Activated T-helper 1 cell treated with anti-CD3 and anti-CD28 coated beads, Interleukin-12 subunit alpha, Interleukin-12 subunit beta, Interleukin-2, Interleukin-4 antibody, amounts not matched to agents 30 ng/mL and 10 ng/mL and 1 ng/mL, durations not matched to agents 14 hours and 24 hours and 36 hours (primary cell): ENCODE results near the gene WDR82. TPM values are rescaled to one million over a fixed set of nuclear protein-coding genes. Genes with fewer than 3 reads are reported as not detected.
A peak's percentile ranks its signal among the peaks of the same experiment; 100 is the strongest.

Experiments used
- DNase-seq: peaks from one replicate; pipeline ENCODE4 v3.0.0; 2021; ENCODE audit warnings: low spot score
- H3K27ac Mint-ChIP-seq: one replicate; pipeline ENCODE4 v1.8.0; 2021; ENCODE audit warnings: mild to moderate bottlenecking, mixed read lengths
- H3K27me3 Mint-ChIP-seq: one replicate; pipeline ENCODE4 v1.8.0; 2022; ENCODE audit warnings: mild to moderate bottlenecking, moderate library complexity, mixed read lengths; ENCODE audit not compliant: insufficient read depth
- H3K36me3 Mint-ChIP-seq: one replicate; pipeline ENCODE4 v1.8.0; 2021; ENCODE audit warnings: low read depth, mixed read lengths
- H3K4me1 Mint-ChIP-seq: one replicate; pipeline ENCODE4 v1.8.0; 2021; ENCODE audit warnings: low read depth, mixed read lengths
- H3K4me3 Mint-ChIP-seq: one replicate; pipeline ENCODE4 v1.8.0; 2021; ENCODE audit warnings: mild to moderate bottlenecking, moderate library complexity, mixed read lengths
- H3K9me3 Mint-ChIP-seq: one replicate; pipeline ENCODE4 v1.8.0; 2021; ENCODE audit warnings: mixed read lengths
- intact Hi-C: fragments of 100-400 bp; cut with micrococcal nuclease; formaldehyde crosslinking; loops from one replicate; pipeline ENCODE4 v1.15.1; 2024
- total RNA-seq: library from RNA; stranded (reverse); gene quantifications from 2 replicates; pipeline ENCODE4 v1.2.3, GENCODE V29; 2022

The WDR82 gene
- total RNA-seq, 1 donor from 2014 or later: 105 TPM

DNA sequence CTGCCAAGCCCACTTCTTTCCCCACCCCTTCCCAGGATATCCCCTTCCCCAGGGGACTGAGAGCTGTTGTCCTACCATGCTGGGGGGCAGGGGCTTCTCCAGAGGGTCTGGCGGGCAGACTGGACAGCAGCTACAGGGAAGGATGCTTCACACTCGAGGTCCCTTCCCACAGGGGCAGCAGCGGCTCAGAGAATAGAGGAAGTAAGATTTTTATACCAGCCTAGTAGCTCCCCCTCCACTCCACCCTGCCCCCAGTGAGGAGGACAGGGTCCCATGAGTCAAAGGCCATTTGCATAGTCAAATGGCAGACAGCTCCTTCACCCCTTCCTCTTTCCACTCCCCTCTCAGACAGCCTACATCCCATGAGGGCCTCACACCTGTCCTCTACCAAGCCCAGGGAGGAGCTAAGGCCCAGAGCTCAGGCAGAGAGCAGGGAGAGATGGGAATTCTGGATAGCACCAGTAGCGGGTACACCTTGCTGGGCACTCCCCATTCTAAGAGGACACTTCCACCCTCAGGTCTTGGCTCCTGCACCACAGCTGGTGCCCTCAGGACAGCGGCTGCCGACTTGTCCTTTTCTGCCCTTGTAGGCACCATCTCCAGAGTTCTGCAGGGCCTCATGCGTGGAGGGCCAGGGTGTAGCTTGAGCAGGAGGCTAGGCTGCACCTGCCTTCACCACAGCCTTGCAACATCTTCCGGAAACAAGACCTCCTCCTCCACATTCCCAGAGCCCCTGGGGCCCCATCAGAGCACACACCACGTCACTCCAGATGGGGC, 52.8 kb downstream of the WDR82 start, which contains the start of gene TLR9:
TSS of gene TLR9 (minus strand) at position 194 of the 777 bp plus-strand sequence. CDS start at position 78, 116 bp downstream.
- DNase-seq: no peak
- intact Hi-C loops: no loop called here
- H3K27me3 Mint-ChIP-seq: no peaks in the 10 kb centered on the region
- H3K4me1 Mint-ChIP-seq: peaks cover 59% of the 10 kb centered on the region
- no peaks in the 10 kb centered on the region for H3K9me3 Mint-ChIP-seq
- H3K36me3 Mint-ChIP-seq: peaks cover 11% of the 10 kb centered on the region
- H3K4me3 Mint-ChIP-seq: peak within 1 kb of the TSS; percentile 3
- peak within 1 kb of the TSS; percentile 85 for H3K27ac Mint-ChIP-seq

DNA sequence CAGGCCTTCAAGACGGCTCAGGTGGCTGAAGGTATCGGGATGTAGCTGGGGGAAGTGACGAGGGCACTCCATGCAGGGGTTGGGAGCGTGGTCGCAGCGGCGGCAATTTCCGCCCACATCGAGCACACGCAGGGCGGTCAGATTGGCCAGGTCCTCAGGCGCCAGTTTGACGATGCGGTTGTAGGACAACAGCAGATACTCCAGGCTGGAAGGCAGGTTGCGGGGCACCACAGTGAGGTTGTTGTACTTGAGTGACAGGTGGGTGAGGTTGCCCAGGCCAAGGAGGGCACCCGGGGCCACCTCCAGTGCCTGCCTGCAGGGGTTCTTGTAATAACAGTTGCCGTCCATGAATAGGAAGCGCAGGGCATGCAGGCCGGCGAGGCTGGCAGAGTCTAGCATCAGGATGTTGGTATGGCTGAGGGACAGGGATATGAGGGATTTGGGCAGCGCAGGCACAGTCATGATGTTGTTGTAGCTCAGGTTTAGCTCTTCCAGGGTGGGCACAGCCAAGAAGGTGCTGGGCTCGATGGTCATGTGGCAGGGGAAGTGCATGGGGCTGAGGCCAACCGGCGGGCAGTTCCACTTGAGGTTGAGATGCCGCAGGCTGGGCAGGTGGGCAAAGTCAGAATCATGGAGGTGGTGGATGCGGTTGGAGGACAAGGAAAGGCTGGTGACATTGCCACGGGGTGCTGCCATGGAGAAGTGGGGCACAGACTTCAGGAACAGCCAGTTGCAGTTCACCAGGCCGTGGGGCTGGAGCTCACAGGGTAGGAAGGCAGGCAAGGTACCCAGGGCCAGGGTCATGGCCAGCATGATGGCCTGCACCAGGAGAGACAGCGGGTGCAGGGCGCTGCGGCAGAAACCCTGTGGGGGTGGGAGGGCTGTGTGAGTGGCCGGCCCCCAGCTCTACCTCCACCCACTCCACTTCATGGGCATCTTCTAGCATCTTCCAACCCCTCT, 54.7 kb downstream of the WDR82 start:
- intact Hi-C loops: loop anchor here (5.0 kb wide), 2 partner anchors 221 to 224 kb away; partner anchors contain the start of gene SEMA3G
- DNase-seq: no peak
- Mint-ChIP-seq H3K9me3 (no peaks in the 10 kb centered on the region), H3K27me3 (no peaks in the 10 kb centered on the region), H3K36me3 (peaks cover 4% of the 10 kb centered on the region), H3K27ac (peak overlapping the region; percentile 70), H3K4me1 (peaks cover 76% of the 10 kb centered on the region), H3K4me3 (peak overlapping the region; percentile 28)

DNA sequence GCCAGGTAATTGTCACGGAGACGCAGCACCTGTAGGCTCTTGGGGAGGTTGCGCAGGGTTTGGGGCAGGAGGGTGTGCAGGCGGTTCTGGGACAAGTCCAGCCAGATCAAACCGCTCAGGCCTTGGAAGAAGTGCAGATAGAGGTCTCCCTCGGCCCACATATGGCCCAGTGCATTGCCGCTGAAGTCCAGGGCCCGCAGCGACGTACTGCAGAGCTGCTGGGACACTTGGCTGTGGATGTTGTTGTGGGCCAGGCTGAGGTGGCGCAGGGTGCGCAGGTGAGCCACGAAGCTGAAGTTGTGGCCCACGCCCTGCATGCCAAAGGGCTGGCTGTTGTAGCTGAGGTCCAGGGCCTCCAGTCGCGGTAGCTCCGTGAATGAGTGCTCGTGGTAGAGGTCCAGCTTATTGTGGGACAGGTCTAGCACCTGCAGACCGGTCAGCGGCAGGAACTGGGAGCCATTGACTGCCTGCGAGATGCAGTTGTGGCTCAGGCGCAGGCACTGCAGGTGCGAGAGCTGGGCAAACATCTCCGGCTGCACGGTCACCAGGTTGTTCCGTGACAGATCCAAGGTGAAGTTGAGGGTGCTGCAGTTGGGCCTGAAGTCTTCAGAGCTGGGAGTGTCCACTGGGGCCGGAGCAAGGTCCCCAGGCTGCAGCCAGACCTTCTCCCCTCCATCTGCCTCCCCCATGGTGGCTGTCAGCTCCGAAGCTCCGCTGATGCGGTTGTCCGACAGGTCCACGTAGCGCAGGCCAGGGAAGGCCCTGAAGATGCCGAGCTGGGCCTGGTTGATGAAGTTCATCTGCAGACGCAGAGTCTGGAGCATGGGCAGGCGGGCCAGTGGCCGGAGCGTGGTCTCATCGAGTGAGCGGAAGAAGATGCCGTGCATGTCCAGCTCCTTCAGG, 55.9 kb downstream of the WDR82 start:
- no peak for DNase-seq
- no peaks in the 10 kb centered on the region for H3K27me3 Mint-ChIP-seq
- H3K4me1 Mint-ChIP-seq: peaks cover 88% of the 10 kb centered on the region
- peak overlapping the region; percentile 76 for H3K4me3 Mint-ChIP-seq
- no peaks in the 10 kb centered on the region for H3K9me3 Mint-ChIP-seq
- peaks cover under 1% of the 10 kb centered on the region for H3K36me3 Mint-ChIP-seq
- intact Hi-C loops: loop anchor here (5.0 kb wide), 2 partner anchors 220 to 225 kb away; partner anchors contain the start of gene SEMA3G
- peak overlapping the region; percentile 75 for H3K27ac Mint-ChIP-seq

DNA sequence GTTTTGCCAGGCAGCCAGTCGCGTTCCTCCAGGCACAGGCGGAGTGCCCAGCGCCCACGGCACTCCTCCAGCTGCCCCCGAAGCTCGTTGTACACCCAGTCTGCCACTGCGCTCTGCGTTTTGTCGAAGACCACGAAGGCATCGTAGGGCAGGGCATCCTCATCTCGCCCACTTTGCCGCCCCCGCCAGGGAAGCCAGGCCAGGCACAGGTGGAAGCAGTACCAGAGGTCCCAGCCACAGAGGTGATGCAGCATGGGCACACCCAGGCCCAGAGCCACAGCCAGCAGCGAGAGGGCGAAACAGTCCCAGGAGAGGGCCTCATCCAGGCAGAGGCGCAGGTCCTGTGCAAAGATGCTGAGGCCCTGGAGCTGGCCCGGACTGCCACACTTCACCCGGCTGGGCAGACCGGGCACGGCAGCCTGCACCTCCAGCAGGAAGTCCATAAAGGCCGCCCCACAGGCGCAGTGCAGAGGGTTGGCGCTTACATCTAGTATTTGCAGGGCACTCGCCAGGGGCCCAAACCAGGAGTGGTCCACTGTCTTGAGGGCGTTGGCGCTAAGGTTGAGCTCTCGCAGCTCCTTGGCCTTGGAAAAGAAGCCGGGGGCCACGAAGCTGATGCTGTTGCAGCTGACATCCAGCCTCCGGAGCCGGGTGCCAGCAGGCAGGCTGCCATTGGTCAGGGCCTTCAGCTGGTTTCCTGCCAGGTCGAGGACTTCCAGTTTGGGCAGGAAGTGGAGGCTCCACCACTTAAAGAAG, 56.7 kb downstream of the WDR82 start:
- Mint-ChIP-seq H3K4me3 (peak overlapping the region; percentile 76), H3K27me3 (no peaks in the 10 kb centered on the region), H3K4me1 (peaks cover 93% of the 10 kb centered on the region), H3K36me3 (peaks cover 3% of the 10 kb centered on the region), H3K9me3 (no peaks in the 10 kb centered on the region), H3K27ac (peak overlapping the region; percentile 75)
- intact Hi-C loops: loop anchor here (5.0 kb wide), 2 partner anchors 219 to 226 kb away; partner anchors contain the start of gene SEMA3G
- peak; percentile 57 for DNase-seq

DNA sequence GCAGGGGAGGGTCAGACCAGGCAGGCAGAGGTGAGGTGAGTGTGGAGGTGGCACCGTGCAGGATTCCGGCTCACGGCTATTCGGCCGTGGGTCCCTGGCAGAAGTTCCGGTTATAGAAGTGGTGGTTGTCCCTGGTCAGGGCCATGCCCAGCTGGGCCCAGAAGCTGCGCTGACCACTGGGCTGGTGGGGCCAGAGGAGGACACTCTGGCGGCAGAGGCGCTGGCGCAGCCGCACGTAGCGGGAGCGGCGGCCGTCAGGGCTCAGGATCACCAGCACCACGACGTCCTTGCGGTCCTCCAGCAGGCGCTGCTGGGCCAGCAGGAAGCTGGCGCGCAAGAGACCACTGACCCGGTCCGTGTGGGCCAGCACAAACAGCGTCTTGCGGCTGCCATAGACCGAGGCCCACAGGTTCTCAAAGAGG, 57.3 kb downstream of the WDR82 start:
- intact Hi-C loops: loop anchor here (5.0 kb wide), 2 partner anchors 219 to 226 kb away; partner anchors contain the start of gene SEMA3G
- no peak overlapping the region for H3K4me3 Mint-ChIP-seq
- no peaks in the 10 kb centered on the region for H3K9me3 Mint-ChIP-seq
- no peak overlapping the region for H3K27ac Mint-ChIP-seq
- H3K4me1 Mint-ChIP-seq: peaks cover 93% of the 10 kb centered on the region
- DNase-seq: no peak
- no peaks in the 10 kb centered on the region for H3K27me3 Mint-ChIP-seq
- peaks cover 7% of the 10 kb centered on the region for H3K36me3 Mint-ChIP-seq

DNA sequence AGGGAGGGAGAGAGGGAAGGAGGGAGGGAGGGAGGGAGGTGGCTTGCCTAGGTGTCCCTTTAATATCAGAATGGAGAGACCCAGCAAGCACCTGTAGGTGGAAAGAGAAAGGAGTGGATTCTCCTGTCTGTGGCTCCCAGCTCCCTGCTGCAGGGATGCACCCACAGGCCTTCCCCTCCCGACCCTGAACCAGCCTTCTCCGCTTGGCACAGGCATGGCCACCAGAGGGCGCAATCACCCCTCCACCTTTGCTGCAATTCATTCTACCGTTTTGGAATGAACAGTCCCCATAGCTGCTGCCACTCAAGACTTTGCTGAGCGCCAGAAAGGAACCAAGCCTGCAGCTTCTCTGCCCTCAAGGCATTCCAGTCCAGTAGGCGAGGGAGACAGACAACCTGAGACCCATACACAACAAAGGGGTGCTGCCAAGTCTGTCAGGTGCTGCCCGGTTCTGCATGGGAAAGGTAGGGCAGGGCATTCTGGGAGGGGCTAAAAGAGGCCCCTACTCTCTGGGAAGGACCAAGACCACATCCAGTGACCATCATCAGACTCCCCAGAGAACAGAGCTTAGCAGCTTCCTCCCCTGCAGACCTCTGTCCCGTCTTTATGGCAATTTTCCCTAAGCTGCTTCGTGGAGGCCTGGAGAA, 57.9 kb downstream of the WDR82 start:
- Mint-ChIP-seq H3K9me3 (no peaks in the 10 kb centered on the region), H3K36me3 (peaks cover 8% of the 10 kb centered on the region), H3K27me3 (no peaks in the 10 kb centered on the region), H3K4me1 (peaks cover 89% of the 10 kb centered on the region), H3K4me3 (peak overlapping the region; percentile 30), H3K27ac (peak overlapping the region; percentile 55)
- intact Hi-C loops: loop anchor here (1.0 to 5.0 kb wide), 4 partner anchors 19 to 227 kb away; partner anchors contain the start of genes SEMA3G and TWF2
- peak; percentile 78 for DNase-seq

DNA sequence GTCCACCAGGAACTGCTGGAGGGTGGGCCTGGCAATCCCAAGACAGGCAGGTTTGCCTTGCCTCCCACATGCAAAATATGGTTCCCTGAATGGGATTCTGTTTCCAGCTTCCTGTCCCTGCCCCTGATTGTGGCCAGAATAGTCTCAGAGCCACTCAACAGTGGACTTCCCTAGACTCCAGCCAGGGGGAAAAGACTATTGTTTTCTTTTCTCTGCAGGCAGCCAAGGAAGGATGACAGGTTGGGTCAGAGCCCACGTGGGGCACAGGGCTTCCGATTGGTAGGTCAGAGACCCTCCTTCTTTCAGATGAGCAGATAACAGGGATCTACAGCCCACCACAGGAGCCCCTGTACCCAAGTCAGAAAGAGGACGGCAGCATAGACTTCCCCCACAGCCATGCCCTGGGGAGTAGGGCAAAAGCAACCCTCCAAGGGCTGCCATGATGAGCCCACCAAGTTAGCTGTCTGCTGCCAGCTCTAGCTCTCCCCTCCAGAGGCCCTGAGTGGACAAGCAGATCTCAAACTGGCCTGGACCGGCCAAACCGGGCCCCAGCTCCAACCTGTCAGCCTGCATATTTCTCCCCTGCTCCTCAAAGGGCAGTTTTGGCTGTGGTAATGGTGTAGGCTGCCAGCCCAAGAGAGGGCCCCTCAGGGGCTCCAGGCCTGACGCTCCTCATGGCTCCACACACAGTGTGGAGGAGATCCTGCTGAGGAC, 59.4 kb downstream of the WDR82 start:
- no peaks in the 10 kb centered on the region for H3K9me3 Mint-ChIP-seq
- H3K4me3 Mint-ChIP-seq: no peak overlapping the region
- DNase-seq: no peak
- intact Hi-C loops: no loop called here
- no peaks in the 10 kb centered on the region for H3K27me3 Mint-ChIP-seq
- no peak overlapping the region for H3K27ac Mint-ChIP-seq
- peaks cover 17% of the 10 kb centered on the region for H3K36me3 Mint-ChIP-seq
- peaks cover 83% of the 10 kb centered on the region for H3K4me1 Mint-ChIP-seq

DNA sequence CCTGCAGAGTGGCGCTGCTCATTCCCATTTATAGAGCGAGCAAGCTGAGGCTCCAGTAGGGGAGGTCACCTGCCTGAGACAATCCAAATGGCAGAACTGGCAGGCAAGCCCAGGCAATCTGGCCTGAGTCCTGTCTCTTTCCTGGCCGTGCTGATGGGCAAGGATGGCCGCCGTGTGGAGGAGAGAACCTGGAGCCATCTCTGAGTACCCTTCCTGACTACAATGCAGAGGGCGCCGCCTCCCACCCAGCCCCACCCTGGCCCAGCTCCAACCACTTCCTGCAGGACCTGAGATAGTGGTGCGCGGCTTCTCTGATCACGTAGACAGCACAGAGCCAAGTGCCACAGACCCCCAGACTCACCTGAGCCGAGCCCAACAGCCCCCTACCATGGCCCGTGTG, 60.0 kb downstream of the WDR82 start:
- no peak overlapping the region for H3K4me3 Mint-ChIP-seq
- DNase-seq: no peak
- peak overlapping the region; percentile 88 for H3K27ac Mint-ChIP-seq
- peaks cover 23% of the 10 kb centered on the region for H3K36me3 Mint-ChIP-seq
- H3K27me3 Mint-ChIP-seq: no peaks in the 10 kb centered on the region
- peaks cover 76% of the 10 kb centered on the region for H3K4me1 Mint-ChIP-seq
- intact Hi-C loops: no loop called here
- H3K9me3 Mint-ChIP-seq: no peaks in the 10 kb centered on the region

DNA sequence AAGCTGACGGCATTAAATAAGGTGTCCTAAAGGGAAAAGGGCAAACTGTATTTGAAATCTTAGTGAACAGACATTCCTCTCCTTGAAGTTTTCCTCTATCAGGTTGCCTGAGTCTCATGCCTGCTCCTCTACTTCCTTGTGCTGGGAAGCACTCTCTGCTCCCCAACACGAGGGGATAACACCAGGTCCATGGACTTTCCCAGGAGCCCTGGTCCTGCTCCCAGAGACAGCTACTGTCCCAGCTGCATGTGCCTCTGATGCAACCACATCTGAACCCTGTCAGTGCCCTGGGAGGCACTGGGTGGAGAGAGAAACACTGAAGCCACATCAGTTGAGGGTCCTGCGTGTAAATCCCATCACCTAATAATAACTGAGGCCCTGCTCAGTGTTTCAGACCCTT, 60.4 kb downstream of the WDR82 start:
- Mint-ChIP-seq H3K4me1 (peaks cover 72% of the 10 kb centered on the region), H3K4me3 (no peak overlapping the region), H3K27ac (peak overlapping the region; percentile 88), H3K27me3 (no peaks in the 10 kb centered on the region), H3K9me3 (no peaks in the 10 kb centered on the region), H3K36me3 (peaks cover 24% of the 10 kb centered on the region)
- intact Hi-C loops: no loop called here
- DNase-seq: no peak

DNA sequence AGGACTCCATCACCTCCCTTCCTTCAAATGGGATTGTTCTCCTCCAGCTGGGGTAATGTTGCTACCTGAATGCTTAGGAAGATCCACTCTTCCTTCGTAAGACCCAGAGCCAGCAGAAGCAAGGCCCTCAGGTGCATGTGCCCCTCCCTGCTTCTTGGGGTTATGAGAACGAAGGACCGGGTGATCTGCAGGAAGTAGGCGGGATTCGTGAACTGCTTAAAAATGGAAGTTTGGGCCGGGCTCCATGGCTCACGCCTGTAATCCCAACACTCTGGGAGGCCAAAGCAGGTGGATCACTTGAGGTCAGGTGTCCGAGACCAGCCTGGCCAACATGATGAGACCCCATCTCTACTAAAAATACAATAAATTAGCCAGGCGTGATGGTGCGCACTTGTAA, 61.0 kb downstream of the WDR82 start:
- Mint-ChIP-seq H3K27ac (peak overlapping the region; percentile 88), H3K27me3 (no peaks in the 10 kb centered on the region), H3K9me3 (no peaks in the 10 kb centered on the region), H3K4me1 (peaks cover 66% of the 10 kb centered on the region), H3K36me3 (peaks cover 28% of the 10 kb centered on the region), H3K4me3 (peak overlapping the region; percentile 56)
- DNase-seq: no peak
- intact Hi-C loops: loop anchor here (1.0 kb wide), 1 partner anchor 19 kb away; the partner anchor contains the start of gene ALAS1
